MM.1S (cell line): ENCODE results near the gene GFRA1.

Source experiments
- EZH2phosphoT487 ChIP-seq: fragments of 300-600 bp; sonication (generic); IDR thresholded peaks from 2 replicates; pipeline ENCODE4 v1.6.1; 2018; ENCODE audit warnings: antibody characterized with exemption, low read length
- TF ChIP-seq, protein P1 (sequence below): fragments of 300-600 bp; sonication (generic); IDR thresholded peaks from 2 replicates; pipeline ENCODE4 v1.5.1; 2016; ENCODE audit warnings: antibody characterized with exemption, low read length, mixed read lengths

GRCh38 chr10:116183733-116184511 lies 89.1 kb downstream of the GFRA1 start:
- TF ChIP-seq, protein P1, sequence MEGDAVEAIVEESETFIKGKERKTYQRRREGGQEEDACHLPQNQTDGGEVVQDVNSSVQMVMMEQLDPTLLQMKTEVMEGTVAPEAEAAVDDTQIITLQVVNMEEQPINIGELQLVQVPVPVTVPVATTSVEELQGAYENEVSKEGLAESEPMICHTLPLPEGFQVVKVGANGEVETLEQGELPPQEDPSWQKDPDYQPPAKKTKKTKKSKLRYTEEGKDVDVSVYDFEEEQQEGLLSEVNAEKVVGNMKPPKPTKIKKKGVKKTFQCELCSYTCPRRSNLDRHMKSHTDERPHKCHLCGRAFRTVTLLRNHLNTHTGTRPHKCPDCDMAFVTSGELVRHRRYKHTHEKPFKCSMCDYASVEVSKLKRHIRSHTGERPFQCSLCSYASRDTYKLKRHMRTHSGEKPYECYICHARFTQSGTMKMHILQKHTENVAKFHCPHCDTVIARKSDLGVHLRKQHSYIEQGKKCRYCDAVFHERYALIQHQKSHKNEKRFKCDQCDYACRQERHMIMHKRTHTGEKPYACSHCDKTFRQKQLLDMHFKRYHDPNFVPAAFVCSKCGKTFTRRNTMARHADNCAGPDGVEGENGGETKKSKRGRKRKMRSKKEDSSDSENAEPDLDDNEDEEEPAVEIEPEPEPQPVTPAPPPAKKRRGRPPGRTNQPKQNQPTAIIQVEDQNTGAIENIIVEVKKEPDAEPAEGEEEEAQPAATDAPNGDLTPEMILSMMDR: no peak
- no peak for TF ChIP-seq EZH2phosphoT487
